ENCODE measurements around the gene FREY1. TPM values are rescaled to one million over a fixed set of nuclear protein-coding genes. Genes with fewer than 3 reads are reported as not detected.

The FREY1 gene
- total RNA-seq, 3 donors from 2014 or later, result 0.81 to 2.2 (median 1.5) TPM

GRCh38 chr11:45894555-45895247 is 12.4 kb downstream of the FREY1 start:
- H3K9me3 ChIP-seq, result no peaks in the 10 kb centered on the region
- DNase-seq (no peak), ATAC-seq (no peak)
- intact Hi-C loops (cut with DNase I, micrococcal nuclease), result no loop called here
- TF ChIP-seq CTCF (IDR thresholded peaks at IDR 0.05), result no peak
- H3K4me1 ChIP-seq (ENCODE audit: low read depth), result peaks cover 6% of the 10 kb centered on the region
- no peaks in the 10 kb centered on the region for H3K36me3 ChIP-seq (ENCODE audit: low read depth)
- no peak overlapping the region for H3K4me3 ChIP-seq

GRCh38 chr11:45892856-45893255 is 14.2 kb downstream of the FREY1 start:
- ATAC-seq, result no peak
- Histone ChIP-seq H3K36me3 (ENCODE audit: low read depth) (no peaks in the 10 kb centered on the region), H3K4me3 (no peak overlapping the region), H3K4me1 (ENCODE audit: low read depth) (no peaks in the 10 kb centered on the region), H3K9me3 (no peaks in the 10 kb centered on the region)
- TF ChIP-seq CTCF (IDR thresholded peaks at IDR 0.05), result no peak
- intact Hi-C loops (cut with DNase I, micrococcal nuclease), result no loop called here
- no peak for DNase-seq

DNA sequence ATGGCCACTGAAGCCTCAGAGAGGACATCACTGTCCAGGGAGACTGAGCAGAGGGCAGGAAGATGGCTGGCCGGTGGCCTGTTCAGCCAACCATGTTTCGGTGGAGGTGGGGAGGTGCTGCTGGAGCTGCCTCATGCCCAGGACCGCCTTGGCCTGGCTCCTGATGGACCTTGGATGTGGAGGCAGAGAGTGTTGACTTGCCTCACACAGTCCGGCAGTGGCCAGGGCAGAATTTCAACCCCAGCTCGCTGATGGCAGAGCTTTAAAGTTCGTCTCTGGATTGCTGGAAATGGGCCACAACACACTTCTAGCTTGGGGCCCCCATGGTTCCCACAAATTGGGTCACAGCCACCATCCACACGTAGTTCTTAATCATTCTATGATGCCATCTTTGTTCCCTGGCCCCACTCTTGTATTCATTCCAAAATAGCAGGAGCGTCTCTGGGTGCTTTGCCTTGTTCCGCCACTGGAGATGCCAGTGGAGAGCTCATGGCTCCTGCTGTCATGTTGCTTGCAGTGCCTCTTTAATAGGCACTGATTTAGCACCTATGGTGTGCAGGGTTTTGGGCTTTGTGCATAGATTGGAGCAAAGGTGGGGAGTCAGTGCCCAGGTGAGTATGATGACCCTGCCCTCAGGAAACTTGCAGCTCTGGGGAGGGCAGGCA is 16.1 kb downstream of the FREY1 start:
- H3K4me3 ChIP-seq, result no peak overlapping the region
- no peak for ATAC-seq

GRCh38 chr11:45889966-45890365 is 17.1 kb downstream of the FREY1 start:
- intact Hi-C loops (cut with DNase I, micrococcal nuclease), result no loop called here
- H3K9me3 ChIP-seq, result no peaks in the 10 kb centered on the region
- no peak for ATAC-seq

More for the DNA sequence above, 16.1 kb downstream of the FREY1 start:
- no peak for DNase-seq
- Histone ChIP-seq H3K36me3 (ENCODE audit: low read depth) (no peaks in the 10 kb centered on the region), H3K4me1 (ENCODE audit: low read depth) (peaks cover 2% of the 10 kb centered on the region), H3K9me3 (no peaks in the 10 kb centered on the region)
- intact Hi-C loops (cut with DNase I, micrococcal nuclease), result no loop called here
- TF ChIP-seq CTCF (IDR thresholded peaks at IDR 0.05), result no peak

GRCh38 chr11:45889555-45889954 is 17.5 kb downstream of the FREY1 start:
- ATAC-seq (no peak), DNase-seq (no peak)
- H3K4me1 ChIP-seq (ENCODE audit: low read depth), result peaks cover 5% of the 10 kb centered on the region
- H3K9me3 ChIP-seq, result no peaks in the 10 kb centered on the region
- no peak for TF ChIP-seq CTCF (IDR thresholded peaks at IDR 0.05)
- no peak overlapping the region for H3K4me3 ChIP-seq
- no peaks in the 10 kb centered on the region for H3K36me3 ChIP-seq (ENCODE audit: low read depth)
- intact Hi-C loops (cut with DNase I, micrococcal nuclease), result no loop called here

More at GRCh38 chr11:45889966-45890365, 17.1 kb downstream of the FREY1 start:
- DNase-seq, result no peak
- no peak for TF ChIP-seq CTCF (IDR thresholded peaks at IDR 0.05)
- H3K4me1 ChIP-seq (ENCODE audit: low read depth), result peaks cover 5% of the 10 kb centered on the region
- H3K4me3 ChIP-seq, result no peak overlapping the region
- H3K36me3 ChIP-seq (ENCODE audit: low read depth), result no peaks in the 10 kb centered on the region

Measured in mucosa of descending colon (tissue), 3 donors.